GM13977 (cell line): Measurements from ENCODE around the gene EIF5B.

Experiments used
- DNase-seq: peaks from one replicate; pipeline ENCODE4 v3.0.0; 2012; ENCODE audit warnings: low spot score
- CTCF ChIP-seq: IDR thresholded peaks from 2 replicates; pipeline ENCODE4 v1.5.1; 2012; ENCODE audit warnings: mild to moderate bottlenecking, control low read depth; ENCODE audit not compliant: insufficient read depth; ENCODE audit errors: extremely low read depth, missing control alignments
- in situ Hi-C: fragments of 300-500 bp; cut with MboI; formaldehyde crosslinking; loops from one replicate; pipeline ENCODE4 v1.12.0; 2022; ENCODE audit warnings: low sequenced_read_pairs, low pct_unique_long_range_greater_than_20kb, mixed read lengths, inconsistent platforms; ENCODE audit not compliant: unreplicated experiment

The EIF5B gene

DNA sequence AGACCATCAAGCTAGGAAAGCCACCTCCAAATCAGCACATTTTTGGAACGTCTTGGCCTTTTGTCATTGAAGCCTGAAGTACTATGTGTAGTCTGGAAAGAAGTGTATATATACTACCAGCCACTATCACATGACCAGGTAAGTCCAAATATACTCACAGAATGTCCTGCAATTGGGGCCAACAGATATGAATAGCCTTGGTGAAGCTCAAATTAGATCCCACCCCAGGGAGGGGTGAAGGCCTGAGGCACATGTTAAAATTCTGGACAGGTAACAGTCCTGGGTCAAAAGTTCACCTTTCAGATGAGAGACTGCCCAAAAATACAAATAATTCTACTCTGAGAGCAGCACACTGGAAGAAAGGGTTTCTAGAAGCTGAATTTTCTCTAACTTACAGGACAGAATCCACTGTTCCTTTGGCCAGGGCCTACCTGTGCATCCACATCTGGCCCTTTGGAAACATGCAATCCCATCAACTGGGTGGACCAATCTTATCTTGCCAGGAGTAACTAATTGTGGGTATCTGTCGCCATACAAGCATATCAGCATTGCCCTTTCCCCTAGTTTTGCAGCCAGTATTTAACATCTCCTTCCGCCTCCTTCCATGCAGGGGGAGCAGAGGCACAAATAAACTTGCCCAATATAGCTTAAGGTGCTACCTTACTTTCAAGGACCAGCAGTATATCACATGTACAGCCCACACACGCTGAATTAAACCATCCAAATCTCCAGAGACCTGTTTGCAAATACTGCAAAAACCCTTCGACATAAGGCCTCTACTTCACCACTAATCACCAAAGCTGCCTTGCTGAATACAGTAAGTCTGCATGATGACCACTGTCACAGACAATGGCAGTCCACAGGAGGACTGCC lies 67.8 kb downstream of the EIF5B start:
- no peak for TF ChIP-seq CTCF
- DNase-seq = no peak
- in situ Hi-C loops = no loop called here

DNA sequence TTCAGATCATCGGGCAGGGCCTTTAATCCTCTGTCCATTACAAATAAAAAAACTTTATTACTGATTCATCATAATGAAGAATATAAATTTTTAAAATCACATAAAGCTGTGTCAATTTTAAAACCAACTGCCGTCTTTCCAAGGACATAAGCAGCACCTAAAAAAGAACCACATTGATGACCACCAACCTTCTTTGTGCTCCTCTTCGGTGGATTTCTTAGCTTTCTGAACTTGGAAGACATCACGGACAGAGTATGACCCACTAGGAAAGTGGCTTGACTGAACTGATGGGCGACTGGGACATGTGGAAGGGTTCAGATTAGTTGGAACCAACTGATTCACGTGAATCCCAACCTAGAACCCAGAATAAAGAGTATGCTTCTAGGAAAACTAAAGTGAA lies 68.9 kb downstream of the EIF5B start:
- no peak for TF ChIP-seq CTCF
- in situ Hi-C loops = no loop called here
- DNase-seq = no peak

- in situ Hi-C loops = no loop called here
- TF ChIP-seq CTCF = no peak
These were observed 73.1 kb downstream of the EIF5B start for GRCh38 chr2:99410276-99410675.

DNA sequence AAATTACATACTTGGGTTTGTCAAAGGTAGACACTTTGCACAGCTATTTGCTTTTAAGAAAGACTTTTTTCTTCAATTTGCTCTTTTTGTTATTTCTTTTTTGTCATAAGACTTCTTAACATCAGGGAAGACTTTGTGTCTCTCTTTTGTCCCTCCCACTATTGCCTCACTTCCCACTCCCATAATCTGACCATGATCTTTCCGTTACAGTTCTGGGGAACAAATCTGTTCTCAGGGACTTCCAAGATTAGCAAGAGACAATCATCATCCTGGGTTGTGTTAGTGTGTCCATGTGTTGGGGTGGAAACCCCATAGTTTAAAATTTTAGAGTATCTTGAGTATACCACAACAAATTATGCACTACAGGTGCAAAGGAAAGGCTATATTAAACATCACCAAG lies 77.4 kb downstream of the EIF5B start:
- no peak for DNase-seq
- in situ Hi-C loops = no loop called here
- no peak for TF ChIP-seq CTCF

More at GRCh38 chr2:99410276-99410675, 73.1 kb downstream of the EIF5B start:
- no peak for DNase-seq

DNA sequence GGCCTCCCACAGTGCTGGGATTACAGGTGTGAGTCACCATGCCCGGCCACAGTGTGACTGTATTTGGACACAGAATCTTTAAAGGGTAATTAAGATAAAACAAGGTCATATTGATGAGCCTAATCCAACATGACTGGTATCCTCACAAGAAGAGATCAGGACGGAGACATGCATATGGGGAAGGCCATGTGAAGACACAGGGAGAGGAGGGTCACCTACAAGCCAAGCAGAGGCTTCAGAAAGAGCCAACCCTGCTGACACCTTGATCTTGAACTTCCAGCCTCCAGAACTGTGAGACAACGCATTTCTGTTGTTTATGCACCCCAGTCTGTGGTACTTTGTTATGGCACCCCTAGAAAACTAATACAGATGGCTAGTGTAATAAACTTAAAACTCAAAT lies 80.2 kb downstream of the EIF5B start:
- in situ Hi-C loops = no loop called here
- no peak for DNase-seq

GRCh38 chr2:99420031-99420430 lies 82.8 kb downstream of the EIF5B start:
- TF ChIP-seq CTCF = no peak
- DNase-seq = no peak
- in situ Hi-C loops = no loop called here

More for the DNA sequence above, 80.2 kb downstream of the EIF5B start:
- TF ChIP-seq CTCF = no peak
